ENCODE data around the gene CNOT10.

CNOT10 gene

GRCh38 chr3:32818229-32818969 is 133.4 kb downstream of the CNOT10 start:
- no peak for TF ChIP-seq CTCF (conservative IDR thresholded peaks at IDR 0.05; ENCODE audit: low read depth, low read length)
- no peak for DNase-seq (ENCODE audit: low read depth)
- H3K4me3 ChIP-seq (ENCODE audit: low read depth, low read length): no peak overlapping the region

- no peak for DNase-seq (ENCODE audit: low read depth)
- no peak overlapping the region for H3K4me3 ChIP-seq (ENCODE audit: low read depth, low read length)
- no peak for TF ChIP-seq CTCF (conservative IDR thresholded peaks at IDR 0.05; ENCODE audit: low read depth, low read length)
Measured at GRCh38 chr3:32818970-32819511, 134.1 kb downstream of the CNOT10 start.

- TF ChIP-seq CTCF (conservative IDR thresholded peaks at IDR 0.05; ENCODE audit: low read depth, low read length): no peak
- no peak overlapping the region for H3K4me3 ChIP-seq (ENCODE audit: low read depth, low read length)
- no peak for DNase-seq (ENCODE audit: low read depth)
Measured at GRCh38 chr3:32819551-32820348, 134.8 kb downstream of the CNOT10 start.

GRCh38 chr3:32820430-32820829 is 135.4 kb downstream of the CNOT10 start:
- TF ChIP-seq CTCF (conservative IDR thresholded peaks at IDR 0.05; ENCODE audit: low read depth, low read length): no peak
- no peak for DNase-seq (ENCODE audit: low read depth)
- no peak overlapping the region for H3K4me3 ChIP-seq (ENCODE audit: low read depth, low read length)

GRCh38 chr3:32820971-32821685 is 136.1 kb downstream of the CNOT10 start:
- no peak for DNase-seq (ENCODE audit: low read depth)
- TF ChIP-seq CTCF (conservative IDR thresholded peaks at IDR 0.05; ENCODE audit: low read depth, low read length): no peak
- no peak overlapping the region for H3K4me3 ChIP-seq (ENCODE audit: low read depth, low read length)

- H3K4me3 ChIP-seq (ENCODE audit: low read depth, low read length): no peak overlapping the region
- DNase-seq (ENCODE audit: low read depth): no peak
- TF ChIP-seq CTCF (conservative IDR thresholded peaks at IDR 0.05; ENCODE audit: low read depth, low read length): no peak
Measured at GRCh38 chr3:32821686-32822296, 136.8 kb downstream of the CNOT10 start.

Data from choroid plexus epithelial cell (primary cell).